Effector CD8-positive, alpha-beta T cell (primary cell): ENCODE results near the gene SOX8.
"Not testable (repeated sequence)": the region's sequence is repeated elsewhere in the genome, so short reads cannot be mapped to it uniquely, and the experiment has no call there.

Experiments used
- DNase-seq: peaks from one replicate; lab custom pipeline; 2025; lab: John Stamatoyannopoulos, UW

The SOX8 gene

GRCh38 chr16:1008085-1008484, 26.5 kb downstream of the SOX8 start:
- DNase-seq = no peak

GRCh38 chr16:1009358-1010150, 28.0 kb downstream of the SOX8 start:
- no peak for DNase-seq

GRCh38 chr16:1010251-1010650, 28.7 kb downstream of the SOX8 start:
- DNase-seq = no peak

GRCh38 chr16:1010815-1011214, 29.2 kb downstream of the SOX8 start:
- no peak for DNase-seq

GRCh38 chr16:1011316-1012082, 29.9 kb downstream of the SOX8 start:
- no peak for DNase-seq

- no peak for DNase-seq
These were observed 30.6 kb downstream of the SOX8 start for GRCh38 chr16:1012135-1012534.

GRCh38 chr16:1012722-1013592, 31.4 kb downstream of the SOX8 start:
- no peak for DNase-seq

GRCh38 chr16:1013593-1013900, 32.0 kb downstream of the SOX8 start:
- no peak for DNase-seq

- DNase-seq = no peak
These were observed 32.7 kb downstream of the SOX8 start for GRCh38 chr16:1014221-1014620.

GRCh38 chr16:1014771-1015495, 33.4 kb downstream of the SOX8 start:
- no peak for DNase-seq

- DNase-seq = no peak
These were observed 37.1 kb downstream of the SOX8 start for GRCh38 chr16:1018447-1019198.

- DNase-seq = no peak
These were observed 37.9 kb downstream of the SOX8 start for GRCh38 chr16:1019231-1020090.

GRCh38 chr16:1020091-1020399, 38.5 kb downstream of the SOX8 start:
- no peak for DNase-seq

- no peak for DNase-seq
These were observed 39.0 kb downstream of the SOX8 start for GRCh38 chr16:1020591-1020990.

GRCh38 chr16:1021553-1022160, 40.1 kb downstream of the SOX8 start:
- DNase-seq = no peak

- no peak for DNase-seq
These were observed 40.9 kb downstream of the SOX8 start for GRCh38 chr16:1022466-1022865.

- DNase-seq = no peak
These were observed 42.6 kb downstream of the SOX8 start for GRCh38 chr16:1024138-1024537.

- not testable (repeated sequence) for DNase-seq
These were observed 43.7 kb downstream of the SOX8 start for GRCh38 chr16:1025183-1025809.

- DNase-seq = no peak
These were observed 44.6 kb downstream of the SOX8 start for GRCh38 chr16:1026057-1026783.
